Melanocyte of skin (primary cell): Measurements from ENCODE around the gene APOM. TPM values are rescaled to one million over a fixed set of nuclear protein-coding genes. Genes with fewer than 3 reads are reported as not detected.

Source experiments
- small RNA-seq, 2 donors: library from RNA; depleted of rRNA; stranded (forward); fragments of <200 nt; gene quantifications; one replicate each; pipeline ENCODE3, GENCODE V24; 2012
- total RNA-seq, 2 donors: library from RNA; depleted of rRNA; stranded (reverse); fragments of >200 nt; gene quantifications; 2 replicates each; pipeline ENCODE4 v1.2.3, GENCODE V29; 2012

The APOM gene
- total RNA-seq = 1 to 10 TPM in 1 of 2 donors, under 1 TPM in 1; 0.33 to 1.0 TPM

GRCh38 chr6:31655349-31656237 lies at the start of gene APOM:
APOM (plus strand) TSS chr6:31655894; CDS start chr6:31655967, 73 bp downstream.

GRCh38 chr6:31614684-31615578 lies 40.8 kb upstream of the APOM start, which contains the start of gene AIF1:
AIF1 (plus strand) TSS chr6:31615234; CDS start chr6:31615330, 96 bp downstream.

GRCh38 chr6:31620586-31621319 lies 34.9 kb upstream of the APOM start, which contains the start of gene PRRC2A:
PRRC2A (plus strand) TSS chr6:31620715; CDS start chr6:31622790, 2,075 bp downstream.

GRCh38 chr6:31660381-31661261 lies 4.9 kb downstream of the APOM start, which contains the start of gene C6orf47:
C6orf47 (minus strand) TSS chr6:31660778; CDS start chr6:31659947, 831 bp downstream.

GRCh38 chr6:31664790-31665500 lies 9.3 kb downstream of the APOM start, which contains the start of gene GPANK1:
GPANK1 (minus strand) TSS chr6:31664997; CDS start chr6:31664478, 519 bp downstream.

GRCh38 chr6:31665501-31666336 lies 10.0 kb downstream of the APOM start, which contains the start of gene CSNK2B:
CSNK2B (plus strand) TSS chr6:31666080; CDS start chr6:31666832, 752 bp downstream.

GRCh38 chr6:31669676-31670075 lies 14.0 kb downstream of the APOM start, which contains the start of gene LY6G5B:
LY6G5B (plus strand) TSS chr6:31669976; CDS start chr6:31670951, 975 bp downstream.

GRCh38 chr6:31680226-31681134 lies 24.8 kb downstream of the APOM start, which contains the start of gene LY6G5C:
LY6G5C (minus strand) TSS chr6:31681067; CDS start chr6:31680373, 694 bp downstream.

GRCh38 chr6:31702819-31703716 lies 47.4 kb downstream of the APOM start, which contains the start of gene ABHD16A:
ABHD16A (minus strand) TSS chr6:31703324; CDS start chr6:31703281, 43 bp downstream.

GRCh38 chr6:31706599-31706998 lies 50.9 kb downstream of the APOM start, which contains the start of gene LY6G6F:
LY6G6F (plus strand) TSS chr6:31706866; CDS start chr6:31706907, 41 bp downstream.

Small RNA genes within 50 kb of the gene (small RNA-seq; reads per million reads assigned to genes)
- gene MIR4646 (0 to 0.23 reads per million in 2 donors), gene MIR6832 (0.29 to 0.30 reads per million in 2 donors), gene RF00019 (0 reads per million in 2 donors), gene SNORA38 (185 to 388 reads per million in 2 donors), gene UQCRHP1 (0 reads per million in 2 donors)

Other genes with a start within 250 kb of the APOM start
- gene MICB, start 157.7 kb upstream of the APOM start, total RNA-seq = 10 to 100 TPM; 11.4 to 19.3 TPM
- not detected for gene MCCD1, start 126.9 kb upstream of the APOM start, total RNA-seq
- gene DDX39B, start 113.9 kb upstream of the APOM start, total RNA-seq = 100 to 1,000 TPM; 257 to 581 TPM
- 1 to 10 TPM in 1 of 2 donors, under 1 TPM in 1; 0.33 to 1.0 TPM for gene ATP6V1G2, start 109.3 kb upstream of the APOM start, total RNA-seq
- gene NFKBIL1, start 108.3 kb upstream of the APOM start, total RNA-seq = 10 to 100 TPM; 21.6 to 27.5 TPM
- under 1 TPM in 1 of 2 donors, not detected in 1; under 0.01 TPM for gene LTA, start 83.6 kb upstream of the APOM start, total RNA-seq
- gene TNF, start 80.3 kb upstream of the APOM start, total RNA-seq = under 1 TPM; under 0.01 to 0.34 TPM
- gene LTB, start 73.5 kb upstream of the APOM start, total RNA-seq = not detected
- not detected for gene LST1, start 69.6 kb upstream of the APOM start, total RNA-seq
- gene NCR3, start 62.9 kb upstream of the APOM start, total RNA-seq = not detected
- gene AIF1, start 40.7 kb upstream of the APOM start, total RNA-seq = not detected
- 10 to 100 TPM; 68.5 to 72.3 TPM for gene PRRC2A, start 35.2 kb upstream of the APOM start, total RNA-seq
- 100 to 1,000 TPM; 125 to 160 TPM for gene BAG6, start 3.2 kb upstream of the APOM start, total RNA-seq
- 10 to 100 TPM; 21.3 to 23.1 TPM for gene C6orf47, start 4.9 kb downstream of the APOM start, total RNA-seq
- 10 to 100 TPM; 13.1 to 17.3 TPM for gene GPANK1, start 9.1 kb downstream of the APOM start, total RNA-seq
- 100 to 1,000 TPM; 142 to 170 TPM for gene CSNK2B, start 10.2 kb downstream of the APOM start, total RNA-seq
- 1 to 10 TPM in 1 of 2 donors, under 1 TPM in 1; 1.00 to 2.1 TPM for gene LY6G5B, start 14.1 kb downstream of the APOM start, total RNA-seq
- gene LY6G5C, start 25.2 kb downstream of the APOM start, total RNA-seq = under 1 TPM; under 0.01 to 0.67 TPM
- gene ABHD16A, start 47.4 kb downstream of the APOM start, total RNA-seq = 10 to 100 TPM; 47.0 to 53.0 TPM
- not detected for gene LY6G6F, start 51.0 kb downstream of the APOM start, total RNA-seq
- not detected for gene LY6G6D, start 59.5 kb downstream of the APOM start, total RNA-seq
- not detected for gene LY6G6C, start 65.9 kb downstream of the APOM start, total RNA-seq
- not detected for gene MPIG6B, start 67.5 kb downstream of the APOM start, total RNA-seq
- 10 to 100 TPM; 10.3 to 22.0 TPM for gene DDAH2, start 73.4 kb downstream of the APOM start, total RNA-seq
- gene CLIC1, start 80.6 kb downstream of the APOM start, total RNA-seq = 100 to 1,000 TPM; 511 to 845 TPM
- 10 to 100 TPM; 17.6 to 22.0 TPM for gene MSH5, start 84.1 kb downstream of the APOM start, total RNA-seq
- gene SAPCD1, start 106.8 kb downstream of the APOM start, total RNA-seq = 1 to 10 TPM in 1 of 2 donors, under 1 TPM in 1; 0.69 to 1.7 TPM
- not detected for gene VWA7, start 121.4 kb downstream of the APOM start, total RNA-seq
- gene VARS1, start 139.9 kb downstream of the APOM start, total RNA-seq = 10 to 100 TPM; 58.5 to 66.6 TPM
- gene LSM2, start 151.1 kb downstream of the APOM start, total RNA-seq = 10 to 100 TPM; 41.0 to 61.6 TPM
- gene HSPA1L, start 159.4 kb downstream of the APOM start, total RNA-seq = under 1 TPM; 0.67 to 0.69 TPM
- 100 to 1,000 TPM in 1 of 2 donors, 10 to 100 TPM in 1; 55.7 to 144 TPM for gene HSPA1A, start 159.6 kb downstream of the APOM start, total RNA-seq
- gene HSPA1B, start 171.8 kb downstream of the APOM start, total RNA-seq = 100 to 1,000 TPM in 1 of 2 donors, 10 to 100 TPM in 1; 95.3 to 188 TPM
- gene NEU1, start 206.9 kb downstream of the APOM start, total RNA-seq = 100 to 1,000 TPM; 114 to 132 TPM
- gene SLC44A4, start 223.1 kb downstream of the APOM start, total RNA-seq = not detected
- gene EHMT2, start 241.8 kb downstream of the APOM start, total RNA-seq = 10 to 100 TPM; 29.9 to 44.3 TPM
- gene ZBTB12, start 246.2 kb downstream of the APOM start, total RNA-seq = 1 to 10 TPM; 1.7 to 3.0 TPM